ENCODE results near the gene LZTS3. TPM values are rescaled to one million over a fixed set of nuclear protein-coding genes. Genes with fewer than 3 reads are reported as not detected.
"Not testable (repeated sequence)": the region's sequence is repeated elsewhere in the genome, so short reads cannot be mapped to it uniquely, and the experiment has no call there.

Gene LZTS3
- 12.8 TPM for total RNA-seq

DNA sequence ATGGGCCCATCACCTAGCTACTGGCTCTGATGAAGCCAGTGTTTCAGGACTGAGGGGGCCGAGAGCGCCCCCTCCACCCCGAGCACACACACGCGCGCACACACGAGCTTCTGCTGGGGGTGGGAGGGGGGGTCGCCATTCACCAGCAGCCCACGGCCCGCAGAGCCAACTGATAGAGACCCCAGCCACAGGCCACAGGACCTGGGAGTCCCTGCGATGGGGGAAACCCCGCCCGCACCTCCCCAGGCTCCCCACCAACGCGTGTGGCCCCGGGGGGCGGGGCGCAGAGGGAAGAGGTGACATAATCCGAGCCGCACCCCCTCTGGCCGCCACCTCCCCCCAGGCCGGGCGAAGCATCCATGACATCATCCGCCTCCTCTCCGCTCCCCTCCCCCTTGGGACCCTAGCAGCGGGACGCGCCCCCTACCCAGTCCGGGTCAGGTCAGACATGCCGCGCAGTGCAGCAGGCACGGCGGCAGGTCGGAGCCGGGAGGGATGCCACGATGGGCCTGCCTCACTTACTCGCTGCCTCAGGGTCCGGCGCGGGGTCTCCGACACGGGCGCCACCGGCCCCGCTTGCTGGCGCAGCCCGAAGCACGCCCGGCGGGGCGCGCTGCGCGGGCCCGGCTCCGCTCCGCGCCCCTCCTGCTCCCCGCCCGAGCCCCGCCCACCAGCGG, at the start of gene LZTS3:
Gene LZTS3, minus strand, starts transcription at position 617 of the 677 bp plus-strand sequence. CDS start 6,386 bp downstream, outside the sequence.
- peak within 1 kb of the TSS; percentile 76 to 95 for H3K4me3 ChIP-seq
- DNase-seq (ENCODE audit: extremely low spot score in 2 of 2): no peak
- H3K4me1 ChIP-seq: peaks cover 28% of the 10 kb centered on the region
- no peaks in the 10 kb centered on the region for H3K27me3 ChIP-seq
- H3K9me3 ChIP-seq: no peaks in the 10 kb centered on the region
- intact Hi-C loops (cut with DNase I): no loop called here
- TF ChIP-seq POLR2A (IDR thresholded peaks at IDR 0.05): peak in 1 of 2 donors; percentile 60
- TF ChIP-seq POLR2AphosphoS5 (IDR thresholded peaks at IDR 0.05; ENCODE audit: insufficient read depth in 1 of 2, low read depth in 1 of 2): peak in 1 of 2 donors; percentile 69
- TF ChIP-seq, protein P1, sequence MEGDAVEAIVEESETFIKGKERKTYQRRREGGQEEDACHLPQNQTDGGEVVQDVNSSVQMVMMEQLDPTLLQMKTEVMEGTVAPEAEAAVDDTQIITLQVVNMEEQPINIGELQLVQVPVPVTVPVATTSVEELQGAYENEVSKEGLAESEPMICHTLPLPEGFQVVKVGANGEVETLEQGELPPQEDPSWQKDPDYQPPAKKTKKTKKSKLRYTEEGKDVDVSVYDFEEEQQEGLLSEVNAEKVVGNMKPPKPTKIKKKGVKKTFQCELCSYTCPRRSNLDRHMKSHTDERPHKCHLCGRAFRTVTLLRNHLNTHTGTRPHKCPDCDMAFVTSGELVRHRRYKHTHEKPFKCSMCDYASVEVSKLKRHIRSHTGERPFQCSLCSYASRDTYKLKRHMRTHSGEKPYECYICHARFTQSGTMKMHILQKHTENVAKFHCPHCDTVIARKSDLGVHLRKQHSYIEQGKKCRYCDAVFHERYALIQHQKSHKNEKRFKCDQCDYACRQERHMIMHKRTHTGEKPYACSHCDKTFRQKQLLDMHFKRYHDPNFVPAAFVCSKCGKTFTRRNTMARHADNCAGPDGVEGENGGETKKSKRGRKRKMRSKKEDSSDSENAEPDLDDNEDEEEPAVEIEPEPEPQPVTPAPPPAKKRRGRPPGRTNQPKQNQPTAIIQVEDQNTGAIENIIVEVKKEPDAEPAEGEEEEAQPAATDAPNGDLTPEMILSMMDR (IDR thresholded peaks at IDR 0.05): no peak
- peak within 1 kb of the TSS; percentile 81 for H3K27ac ChIP-seq
- H3K36me3 ChIP-seq: no peaks in the 10 kb centered on the region

DNA sequence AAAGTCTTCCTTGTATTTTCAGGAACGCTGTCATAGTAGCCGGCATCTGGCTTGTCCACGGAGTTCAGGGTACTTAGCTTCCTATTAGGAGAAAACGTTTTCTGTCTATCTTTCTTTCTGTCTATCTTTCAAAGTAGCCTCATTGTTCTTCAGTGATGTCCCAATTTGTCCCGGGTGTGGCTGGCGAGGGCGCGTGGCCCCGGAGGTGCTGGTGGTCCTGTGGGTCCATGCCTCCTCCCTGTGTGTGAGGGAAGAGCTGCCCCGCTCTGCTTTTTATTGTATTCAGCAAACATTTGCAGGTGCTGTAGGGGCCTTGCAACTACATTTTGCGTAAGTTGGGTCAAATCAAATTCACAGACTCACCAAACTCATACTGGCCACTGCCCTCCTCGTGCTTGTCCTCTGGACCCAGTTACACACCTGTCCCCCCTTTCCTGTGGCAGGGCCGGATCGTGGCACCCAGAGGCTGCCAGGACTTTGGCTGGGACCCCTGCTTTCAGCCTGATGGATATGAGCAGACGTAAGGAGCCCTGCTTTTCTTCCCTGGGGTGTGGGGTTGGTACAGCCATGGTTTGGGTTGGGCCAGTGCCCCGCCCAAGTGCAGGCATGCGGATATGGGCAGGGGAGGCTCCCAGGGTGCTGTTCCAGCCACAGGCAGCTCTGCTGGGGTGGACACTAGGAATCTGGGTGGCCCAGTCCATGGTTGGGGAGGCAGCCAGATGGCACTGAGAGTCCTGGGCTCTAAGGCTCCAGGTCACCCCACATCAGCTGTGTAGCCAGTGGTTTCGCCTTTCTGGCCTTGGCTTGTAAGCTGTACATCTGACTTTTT, 48.3 kb upstream of the LZTS3 start:
- intact Hi-C loops (cut with DNase I): no loop called here
- TF ChIP-seq POLR2A (IDR thresholded peaks at IDR 0.05): no peak
- no peak for TF ChIP-seq POLR2AphosphoS5 (IDR thresholded peaks at IDR 0.05; ENCODE audit: insufficient read depth in 1 of 2, low read depth in 1 of 2)
- TF ChIP-seq, protein P1 (IDR thresholded peaks at IDR 0.05): no peak
- H3K27ac ChIP-seq: no peak overlapping the region
- H3K4me3 ChIP-seq: no peak overlapping the region
- H3K4me1 ChIP-seq: peaks cover 9% of the 10 kb centered on the region
- no peaks in the 10 kb centered on the region for H3K27me3 ChIP-seq
- no peak for DNase-seq (ENCODE audit: extremely low spot score in 2 of 2)
- no peaks in the 10 kb centered on the region for H3K9me3 ChIP-seq
- H3K36me3 ChIP-seq: peaks cover 0 to 37% of the 10 kb centered on the region in 2 donors

DNA sequence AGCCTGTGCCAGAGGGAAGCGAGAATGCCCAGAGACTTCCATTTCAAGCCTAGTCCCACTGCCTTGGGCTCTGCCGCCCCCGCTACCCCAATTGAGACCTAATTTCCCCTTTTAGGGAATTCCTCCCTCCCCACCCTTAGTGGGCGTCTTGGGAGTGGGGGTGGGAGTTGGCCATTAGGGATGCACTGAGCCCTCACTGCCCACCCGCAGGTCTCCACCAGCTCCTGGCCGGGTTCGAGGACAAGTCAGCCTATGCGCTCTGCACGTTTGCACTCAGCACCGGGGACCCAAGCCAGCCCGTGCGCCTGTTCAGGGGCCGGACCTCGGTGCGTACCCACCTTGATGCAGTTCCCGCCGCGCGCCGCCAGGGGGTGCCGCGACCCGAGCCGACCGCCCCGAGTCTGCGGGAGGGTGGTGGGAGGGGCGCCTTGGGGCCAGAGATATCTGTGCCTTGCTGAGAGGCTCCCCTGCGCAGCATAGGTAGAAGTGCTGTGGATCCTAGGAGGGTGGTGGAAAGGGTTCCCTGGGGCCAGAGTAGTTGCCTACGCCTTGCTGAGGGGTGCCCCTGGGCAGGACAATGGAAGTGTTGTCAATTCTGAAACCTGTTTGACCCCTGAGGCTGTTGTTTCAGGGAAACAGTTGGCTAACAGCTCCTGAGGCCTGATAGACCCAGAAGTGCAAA, 45.1 kb upstream of the LZTS3 start:
- no peak overlapping the region for H3K4me3 ChIP-seq
- intact Hi-C loops (cut with DNase I): no loop called here

DNA sequence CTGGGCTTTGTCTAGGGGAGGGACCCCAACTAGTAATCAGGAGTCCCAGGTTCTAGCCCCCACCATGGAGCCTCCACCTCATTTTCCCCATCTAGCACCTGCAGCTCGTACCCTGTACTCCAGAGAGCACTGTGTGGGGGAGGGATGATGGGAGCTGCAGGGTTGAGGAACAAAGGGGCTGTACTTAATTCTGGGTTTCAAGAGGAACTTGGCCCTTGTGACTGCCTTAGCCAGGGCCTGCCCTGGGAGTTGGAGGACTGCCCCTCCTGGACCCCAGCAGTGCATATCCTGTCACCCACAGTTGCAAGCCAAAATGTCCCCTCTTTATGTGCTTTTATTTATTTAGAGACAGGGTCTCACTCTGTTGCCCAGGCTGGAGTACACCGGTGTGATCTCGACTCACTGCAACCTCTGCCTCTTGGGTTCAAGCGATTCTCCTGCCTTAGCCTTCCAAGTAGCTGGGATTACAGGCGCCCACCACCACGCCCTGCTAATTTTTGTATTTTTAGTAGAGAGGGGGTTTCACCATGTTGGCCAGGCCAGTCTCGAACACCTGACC, 42.1 kb upstream of the LZTS3 start:
- H3K27me3 ChIP-seq; intact Hi-C loops (cut with DNase I); DNase-seq (ENCODE audit: extremely low spot score in 2 of 2); H3K9me3 ChIP-seq; H3K4me3 ChIP-seq; H3K36me3 ChIP-seq; H3K27ac ChIP-seq: not testable (repeated sequence)
- H3K4me1 ChIP-seq: peaks cover 16% of the 10 kb centered on the region

More for the DNA sequence above, 45.1 kb upstream of the LZTS3 start:
- H3K36me3 ChIP-seq: peaks cover 0 to 31% of the 10 kb centered on the region in 2 donors
- TF ChIP-seq POLR2A (IDR thresholded peaks at IDR 0.05) (no peak), POLR2AphosphoS5 (IDR thresholded peaks at IDR 0.05; ENCODE audit: insufficient read depth in 1 of 2, low read depth in 1 of 2) (peak in 1 of 2 donors; percentile 19)
- TF ChIP-seq, protein P1 (IDR thresholded peaks at IDR 0.05): peak; percentile 51 to 87 (median 76)
- H3K27me3 ChIP-seq: no peaks in the 10 kb centered on the region
- peaks cover 9% of the 10 kb centered on the region for H3K4me1 ChIP-seq
- no peak for DNase-seq (ENCODE audit: extremely low spot score in 2 of 2)
- H3K27ac ChIP-seq: no peak overlapping the region
- H3K9me3 ChIP-seq: no peaks in the 10 kb centered on the region

DNA sequence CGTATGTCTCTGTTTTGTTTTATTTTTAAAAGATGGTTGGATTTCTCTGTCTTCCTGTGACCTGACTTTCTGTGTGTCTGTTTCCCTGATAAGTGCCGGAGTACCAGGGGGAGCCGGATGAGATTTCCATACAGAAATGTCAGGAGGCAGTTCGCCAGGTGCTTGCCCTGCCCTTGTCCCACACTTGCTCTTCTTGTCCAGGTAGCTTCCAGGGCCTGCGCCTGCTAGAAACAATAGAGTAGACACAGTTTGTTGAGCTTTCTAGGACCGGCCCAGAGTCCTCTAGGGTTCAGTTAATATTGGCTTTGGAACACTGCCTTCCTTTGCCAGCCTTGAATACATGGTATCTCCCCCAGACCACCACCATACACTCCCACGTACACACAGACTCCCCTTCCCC, 39.9 kb upstream of the LZTS3 start:
- Histone ChIP-seq H3K27ac (no peak overlapping the region), H3K9me3 (no peaks in the 10 kb centered on the region), H3K4me1 (peaks cover 25% of the 10 kb centered on the region), H3K36me3 (no peaks in the 10 kb centered on the region), H3K27me3 (no peaks in the 10 kb centered on the region), H3K4me3 (no peak overlapping the region)
- intact Hi-C loops (cut with DNase I): no loop called here
- TF ChIP-seq POLR2AphosphoS5 (IDR thresholded peaks at IDR 0.05; ENCODE audit: insufficient read depth in 1 of 2, low read depth in 1 of 2): no peak
- no peak for DNase-seq (ENCODE audit: extremely low spot score in 2 of 2)
